ENCODE measurements around the gene LRRC27.

Gene LRRC27

GRCh38 chr10:132298038-132298881 is 33.7 kb upstream of the LRRC27 start:
- Histone ChIP-seq H3K27ac (replicated peaks) (no peak overlapping the region), H3K4me3 (replicated peaks; ENCODE audit: insufficient read depth, low read length) (no peak overlapping the region), H3K27me3 (ENCODE audit: insufficient read depth, poor library complexity, severe bottlenecking) (no peaks in the 10 kb centered on the region)
- TF ChIP-seq CTCF (IDR thresholded peaks at IDR 0.05; ENCODE audit: insufficient read depth, low read length) (no peak), POLR2AphosphoS5 (IDR thresholded peaks at IDR 0.05; ENCODE audit: low read depth) (no peak), SPI1 (IDR thresholded peaks at IDR 0.05; ENCODE audit: borderline replicate concordance, low read depth) (no peak), GABPA (IDR thresholded peaks at IDR 0.05; ENCODE audit: low read depth) (no peak), REST (IDR thresholded peaks at IDR 0.05; ENCODE audit: insufficient replicate concordance, low read depth) (no peak)
- DNase-seq (ENCODE audit: low read depth in 1 of 2, low spot score in 1 of 2): no peak

- no peak overlapping the region for H3K4me3 ChIP-seq (replicated peaks; ENCODE audit: insufficient read depth, low read length)
- TF ChIP-seq REST (IDR thresholded peaks at IDR 0.05; ENCODE audit: insufficient replicate concordance, low read depth): no peak
- H3K27me3 ChIP-seq (ENCODE audit: insufficient read depth, poor library complexity, severe bottlenecking): no peaks in the 10 kb centered on the region
- DNase-seq (ENCODE audit: low read depth in 1 of 2, low spot score in 1 of 2): no peak
- H3K27ac ChIP-seq (replicated peaks): no peak overlapping the region
These were observed 32.3 kb upstream of the LRRC27 start for GRCh38 chr10:132299371-132300336.

GRCh38 chr10:132300582-132300981 is 31.4 kb upstream of the LRRC27 start:
- no peak for DNase-seq (ENCODE audit: low read depth in 1 of 2, low spot score in 1 of 2)
- Histone ChIP-seq H3K4me3 (replicated peaks; ENCODE audit: insufficient read depth, low read length) (no peak overlapping the region), H3K27me3 (ENCODE audit: insufficient read depth, poor library complexity, severe bottlenecking) (peaks cover 2% of the 10 kb centered on the region), H3K27ac (replicated peaks) (no peak overlapping the region)
- TF ChIP-seq POLR2AphosphoS5 (IDR thresholded peaks at IDR 0.05; ENCODE audit: low read depth) (no peak), SPI1 (IDR thresholded peaks at IDR 0.05; ENCODE audit: borderline replicate concordance, low read depth) (no peak), CTCF (IDR thresholded peaks at IDR 0.05; ENCODE audit: insufficient read depth, low read length) (no peak), GABPA (IDR thresholded peaks at IDR 0.05; ENCODE audit: low read depth) (no peak), REST (IDR thresholded peaks at IDR 0.05; ENCODE audit: insufficient replicate concordance, low read depth) (no peak)

Measured in HL-60 (cell line).